Embryonic facial prominence (tissue), 1 donor: ENCODE data around the gene ANKS3.

ENCODE experiments used
- DNase-seq: peaks from one replicate; pipeline ENCODE4 v3.0.0-alpha.2; 2016; ENCODE audit errors: extremely low spot score

Gene ANKS3

DNA sequence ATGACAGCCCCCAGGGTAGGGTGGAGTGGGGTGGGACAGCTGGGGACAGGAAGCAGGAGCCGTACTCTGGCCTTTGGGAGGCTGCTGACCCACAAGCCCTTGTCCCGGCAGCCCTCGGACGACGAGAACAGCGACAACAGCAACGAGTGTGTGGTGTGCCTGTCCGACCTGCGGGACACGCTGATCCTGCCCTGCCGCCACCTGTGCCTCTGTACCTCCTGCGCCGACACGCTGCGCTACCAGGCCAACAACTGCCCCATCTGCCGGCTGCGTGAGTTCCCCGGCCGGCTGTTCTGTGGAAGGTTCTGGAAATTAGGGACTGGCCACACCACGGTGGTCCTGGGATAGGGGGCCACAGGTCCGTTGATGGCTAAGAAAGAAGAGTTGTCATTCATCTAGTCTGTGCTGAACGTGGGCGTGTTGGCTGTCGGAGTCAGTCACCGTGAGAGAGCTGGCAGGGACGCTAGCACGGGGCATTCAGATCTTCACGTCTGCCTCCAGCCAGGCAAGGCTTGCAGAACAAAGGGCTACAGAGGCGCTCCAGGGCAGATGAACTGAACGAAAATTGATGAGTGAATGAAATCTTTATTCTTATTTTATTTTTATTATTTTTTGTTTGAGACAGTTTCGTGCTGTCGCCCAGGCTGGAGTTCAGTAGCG, 60.6 kb downstream of the ANKS3 start:
- DNase-seq = no peak

DNA sequence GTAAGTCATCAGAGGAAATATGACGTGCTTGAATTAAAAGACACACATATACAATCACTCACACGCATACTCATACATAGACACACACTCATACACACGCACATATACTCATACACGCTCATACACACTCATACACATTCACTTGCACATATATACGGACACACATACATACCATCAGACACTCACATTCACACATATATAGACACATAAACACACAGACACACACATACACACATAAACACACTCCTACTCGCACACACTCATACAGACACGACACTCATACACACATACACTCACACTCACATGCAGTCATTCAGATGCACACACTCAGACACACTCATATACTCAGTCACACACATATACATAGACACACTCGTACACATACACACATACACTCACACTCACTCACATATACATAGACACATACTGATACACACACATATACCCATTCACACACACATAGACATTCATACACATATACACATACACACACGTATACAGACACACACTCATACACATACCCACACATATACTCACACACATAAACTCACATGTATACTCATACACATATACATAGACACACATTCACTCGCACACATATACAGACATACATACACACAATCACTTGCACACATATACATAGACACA, 65.6 kb downstream of the ANKS3 start:
- DNase-seq = no peak

DNA sequence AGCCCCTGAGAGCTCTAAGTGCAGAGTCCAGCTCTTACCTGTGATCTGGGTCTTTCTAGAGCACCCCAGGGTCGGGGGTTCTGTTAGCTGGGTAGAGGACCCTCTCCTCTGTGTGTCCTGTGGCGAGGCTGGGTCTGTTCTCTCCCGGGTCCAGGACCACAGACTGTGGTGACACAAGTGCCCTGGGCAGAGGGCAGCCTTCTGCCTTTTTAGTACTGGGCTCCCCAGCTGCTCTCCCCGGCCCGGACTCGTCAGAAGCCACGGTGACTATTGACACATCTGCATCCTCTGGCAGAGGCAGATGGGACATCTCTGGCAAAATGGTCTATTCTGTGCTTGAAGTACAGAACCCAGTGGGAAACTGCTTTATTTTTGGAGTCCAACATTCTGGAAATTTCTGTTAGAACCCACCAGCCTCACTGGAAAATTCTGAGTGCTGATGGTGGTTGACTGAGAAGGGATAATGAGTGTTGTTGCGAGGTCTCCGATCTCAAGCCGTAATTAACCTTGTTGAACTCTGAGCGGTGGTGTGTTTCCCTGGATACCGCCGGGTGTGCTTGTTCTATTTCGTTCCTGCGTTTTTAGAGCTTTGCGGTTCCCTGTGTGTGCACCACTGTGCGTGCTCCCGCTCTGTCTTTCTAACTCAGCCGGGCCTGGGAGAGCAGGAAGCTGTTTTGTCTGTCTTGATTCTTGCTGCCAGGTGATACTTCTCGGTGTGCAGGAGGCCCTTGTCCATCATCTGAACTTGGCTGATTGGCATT, 66.7 kb downstream of the ANKS3 start:
- DNase-seq = no peak

DNA sequence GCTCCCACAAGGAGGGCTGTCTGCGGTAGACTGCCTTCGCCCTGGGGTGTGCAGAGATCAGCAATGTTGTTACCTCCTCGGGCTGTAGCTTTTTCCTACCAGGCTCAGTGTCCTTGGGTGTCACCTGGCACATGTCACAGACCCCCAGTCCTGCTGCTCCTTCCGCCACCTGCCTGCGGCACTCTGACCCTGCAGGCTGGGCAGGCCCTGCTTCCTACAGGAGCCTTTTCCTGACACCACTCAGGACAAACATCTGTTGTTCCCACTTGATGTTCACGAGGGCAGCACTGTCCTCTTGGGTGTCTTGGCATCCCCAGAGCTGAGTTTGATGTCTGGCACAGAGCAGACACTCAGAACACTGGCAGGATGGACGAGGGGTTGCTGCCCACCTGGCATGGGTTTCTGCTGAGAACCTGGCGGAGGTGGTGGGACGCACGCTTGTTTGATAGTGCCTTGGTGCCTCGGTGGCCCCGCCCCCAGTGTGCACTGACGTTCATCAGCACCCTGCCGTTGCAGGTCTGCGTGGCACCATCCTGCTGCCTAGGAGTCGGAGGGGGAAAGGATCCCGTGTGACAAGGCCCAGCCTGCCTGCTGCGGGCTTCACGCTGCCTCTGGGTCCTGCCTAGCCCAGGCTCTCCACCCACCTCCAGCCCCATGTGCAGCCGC, 67.4 kb downstream of the ANKS3 start:
- DNase-seq = no peak

DNA sequence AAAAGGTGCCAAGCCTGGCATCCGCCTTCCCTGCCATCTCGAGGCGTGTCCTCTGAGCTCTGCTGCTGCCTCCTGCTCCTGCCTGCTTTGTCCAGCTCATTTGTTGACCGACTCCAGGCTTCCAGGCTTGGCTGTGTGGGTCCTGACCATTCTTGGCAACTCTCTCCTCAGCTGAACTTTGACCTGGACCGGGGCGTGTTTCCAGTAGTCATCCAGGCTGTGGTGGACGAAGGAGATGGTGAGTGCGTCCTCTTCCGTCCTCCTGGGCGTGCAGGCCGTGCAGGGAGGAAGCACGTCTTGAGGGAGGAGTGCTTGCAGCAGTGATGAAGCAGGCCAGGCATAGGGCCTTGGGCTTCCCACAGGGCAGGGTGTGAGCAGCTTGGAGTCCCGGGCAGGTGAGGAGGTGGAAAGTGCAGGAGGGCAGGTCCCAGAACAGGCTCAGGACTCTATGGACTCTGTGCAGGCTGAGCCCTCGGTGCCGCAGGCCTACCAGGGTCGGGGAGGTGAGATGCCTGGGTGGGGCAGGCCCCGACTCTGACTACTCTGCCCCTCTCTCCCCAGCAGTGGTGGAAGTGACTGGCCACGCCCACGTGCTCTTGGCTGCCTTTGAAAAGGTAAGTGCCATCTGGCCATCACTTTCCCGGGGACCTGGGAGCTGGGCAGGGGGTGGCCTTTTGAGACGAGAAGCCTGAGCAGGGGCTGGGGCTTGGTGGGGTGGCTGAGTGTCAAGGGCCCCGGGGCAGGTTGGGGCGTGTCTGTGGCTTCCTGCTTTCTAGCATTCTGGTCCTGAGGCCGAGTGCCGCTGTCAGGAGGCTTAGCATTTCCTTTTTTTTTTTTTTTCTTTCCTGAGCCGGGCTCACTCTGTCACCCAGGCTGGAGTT, 69.3 kb downstream of the ANKS3 start:
- DNase-seq = no peak

DNA sequence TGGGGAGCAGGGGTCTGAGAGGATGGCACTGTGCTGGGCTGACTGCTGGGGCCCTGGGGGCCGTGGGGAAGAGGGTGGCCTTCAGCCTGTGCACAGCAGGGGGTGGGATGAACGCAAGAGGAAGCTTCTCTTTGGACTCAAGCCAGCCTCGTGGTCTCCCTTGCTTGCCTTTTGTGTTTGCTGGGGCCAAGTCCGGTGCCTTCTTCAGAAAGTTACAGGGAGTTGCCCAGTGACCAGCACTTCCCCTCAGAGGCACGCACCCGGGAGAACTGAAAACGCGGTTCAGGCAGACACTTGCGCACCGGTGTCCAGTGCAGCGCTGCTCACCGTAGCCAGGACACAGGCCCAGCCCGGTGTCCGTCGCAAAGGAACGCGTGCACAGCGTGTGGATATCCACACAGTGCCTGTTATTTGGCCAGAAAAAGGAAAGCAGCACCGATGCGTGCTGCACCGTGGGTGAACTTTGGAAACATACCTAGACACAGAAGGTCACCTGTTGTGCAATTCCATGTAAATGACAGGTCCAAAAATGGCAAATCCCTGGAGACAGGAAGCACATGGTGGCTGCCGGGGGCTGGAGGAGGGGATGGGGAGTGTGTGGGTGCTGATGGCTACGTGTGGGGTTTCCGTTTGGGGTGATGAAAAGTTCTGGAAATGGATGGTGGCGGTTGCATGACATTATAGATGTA, 70.2 kb downstream of the ANKS3 start:
- no peak for DNase-seq

DNA sequence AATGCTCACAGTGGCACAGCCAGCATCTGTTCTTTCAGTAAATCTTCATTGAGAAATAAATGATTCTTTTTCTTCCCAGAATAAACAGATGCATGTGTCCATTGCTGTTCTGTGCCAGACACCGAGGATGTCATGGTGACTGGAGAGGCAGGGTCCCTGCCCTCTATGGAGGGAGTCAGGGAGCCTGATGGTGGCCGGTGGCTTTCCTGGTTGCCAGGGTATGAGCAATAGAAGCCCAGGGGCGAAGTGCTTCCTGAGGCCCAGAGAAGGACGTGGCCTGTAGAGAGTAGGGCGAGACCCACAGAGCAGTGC, 70.7 kb downstream of the ANKS3 start:
- no peak for DNase-seq

DNA sequence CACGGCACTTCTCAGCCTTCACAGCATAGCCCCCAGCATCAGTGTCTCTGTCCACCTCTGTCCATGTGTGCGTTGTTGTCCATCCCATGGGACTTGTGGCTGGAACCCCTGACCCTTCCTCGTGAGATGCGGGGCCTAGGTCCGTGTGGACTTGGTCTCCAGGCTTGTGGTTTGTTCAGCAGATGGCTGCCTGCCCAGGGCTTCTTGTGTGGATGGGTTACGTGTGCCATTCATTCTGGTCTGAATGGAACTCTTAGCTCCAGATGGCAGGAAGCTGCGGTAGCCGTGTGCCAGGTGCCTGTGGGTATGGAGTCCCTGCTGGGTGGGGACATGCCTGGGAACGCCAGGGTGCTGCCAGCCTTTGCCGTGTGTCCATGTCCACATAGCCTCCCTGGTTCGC, 72.4 kb downstream of the ANKS3 start:
- DNase-seq = no peak

DNA sequence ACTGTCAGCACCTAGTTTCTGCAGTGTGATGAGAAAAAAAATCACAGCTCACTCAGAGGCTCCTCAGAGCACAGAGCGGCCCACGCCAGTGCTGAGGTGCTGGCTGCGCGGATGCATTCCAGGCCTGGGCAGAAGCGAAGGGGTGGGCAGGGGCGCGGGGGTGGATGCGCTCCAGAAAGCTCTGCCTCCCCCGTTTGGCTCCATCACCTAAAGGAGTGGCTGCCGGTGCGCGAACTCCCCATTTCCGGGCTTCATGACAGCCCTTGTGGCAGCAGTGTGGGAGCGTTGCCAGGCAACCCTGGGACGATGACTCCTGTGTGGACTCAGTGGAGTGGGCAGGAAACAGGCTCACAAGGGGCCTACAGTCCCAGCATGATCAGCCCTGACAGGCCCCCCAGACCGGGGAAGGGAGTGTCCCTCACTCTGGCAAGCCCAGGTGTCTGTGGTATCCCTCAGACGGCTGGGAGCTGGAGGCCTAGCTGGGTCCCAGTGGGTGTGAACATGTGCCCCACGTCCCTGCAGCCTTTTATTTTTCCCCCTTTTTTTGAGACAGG, 73.5 kb downstream of the ANKS3 start:
- no peak for DNase-seq

DNA sequence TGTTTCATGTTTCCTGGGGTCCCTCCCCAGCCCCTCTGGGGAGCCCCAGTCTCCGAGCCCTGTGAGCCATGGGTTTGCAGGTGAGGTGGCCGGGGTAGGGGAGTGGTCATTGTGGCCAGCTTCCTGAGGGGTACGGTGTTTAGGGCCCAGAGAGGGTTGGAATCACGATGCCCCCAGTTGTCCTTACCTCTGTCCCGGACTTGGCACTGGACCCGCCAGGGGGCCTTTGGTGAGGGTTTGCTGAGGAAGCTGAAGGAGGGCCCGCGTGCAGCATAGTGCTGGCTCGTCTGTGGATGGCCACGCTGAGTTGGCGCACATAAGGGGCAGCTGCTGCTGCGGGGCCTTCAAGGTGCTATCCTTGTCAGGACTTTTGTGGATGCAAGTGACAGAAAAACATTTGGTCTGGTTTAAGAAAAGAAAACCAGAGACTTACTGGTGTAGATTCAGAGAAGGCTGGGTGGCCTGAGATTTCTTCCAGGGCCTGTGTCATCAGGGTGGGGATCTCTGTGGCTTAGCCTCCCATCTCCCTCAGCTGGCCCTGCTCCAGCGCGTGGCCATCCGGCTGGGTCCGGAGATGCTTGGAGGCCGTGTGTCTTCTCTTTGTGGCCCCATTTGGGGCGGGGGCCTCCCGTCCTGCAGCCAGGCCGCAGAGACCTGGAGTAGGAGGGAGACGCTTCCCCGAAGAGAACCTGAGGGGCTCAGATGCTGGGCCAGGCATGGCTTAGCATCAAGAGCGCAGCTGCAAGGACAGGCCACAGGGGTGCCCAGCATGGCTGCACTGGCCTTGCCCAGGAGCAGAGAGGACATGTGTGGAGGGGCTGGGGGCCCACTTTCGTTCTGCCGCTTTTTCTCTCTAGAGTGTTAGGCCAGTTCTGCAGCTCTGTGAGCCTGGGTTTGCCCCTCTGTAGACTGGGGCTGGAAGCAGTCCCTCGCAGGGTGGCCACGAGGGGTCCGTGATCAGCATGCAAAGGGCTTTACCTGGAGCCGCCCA, 74.4 kb downstream of the ANKS3 start:
- DNase-seq = no peak

DNA sequence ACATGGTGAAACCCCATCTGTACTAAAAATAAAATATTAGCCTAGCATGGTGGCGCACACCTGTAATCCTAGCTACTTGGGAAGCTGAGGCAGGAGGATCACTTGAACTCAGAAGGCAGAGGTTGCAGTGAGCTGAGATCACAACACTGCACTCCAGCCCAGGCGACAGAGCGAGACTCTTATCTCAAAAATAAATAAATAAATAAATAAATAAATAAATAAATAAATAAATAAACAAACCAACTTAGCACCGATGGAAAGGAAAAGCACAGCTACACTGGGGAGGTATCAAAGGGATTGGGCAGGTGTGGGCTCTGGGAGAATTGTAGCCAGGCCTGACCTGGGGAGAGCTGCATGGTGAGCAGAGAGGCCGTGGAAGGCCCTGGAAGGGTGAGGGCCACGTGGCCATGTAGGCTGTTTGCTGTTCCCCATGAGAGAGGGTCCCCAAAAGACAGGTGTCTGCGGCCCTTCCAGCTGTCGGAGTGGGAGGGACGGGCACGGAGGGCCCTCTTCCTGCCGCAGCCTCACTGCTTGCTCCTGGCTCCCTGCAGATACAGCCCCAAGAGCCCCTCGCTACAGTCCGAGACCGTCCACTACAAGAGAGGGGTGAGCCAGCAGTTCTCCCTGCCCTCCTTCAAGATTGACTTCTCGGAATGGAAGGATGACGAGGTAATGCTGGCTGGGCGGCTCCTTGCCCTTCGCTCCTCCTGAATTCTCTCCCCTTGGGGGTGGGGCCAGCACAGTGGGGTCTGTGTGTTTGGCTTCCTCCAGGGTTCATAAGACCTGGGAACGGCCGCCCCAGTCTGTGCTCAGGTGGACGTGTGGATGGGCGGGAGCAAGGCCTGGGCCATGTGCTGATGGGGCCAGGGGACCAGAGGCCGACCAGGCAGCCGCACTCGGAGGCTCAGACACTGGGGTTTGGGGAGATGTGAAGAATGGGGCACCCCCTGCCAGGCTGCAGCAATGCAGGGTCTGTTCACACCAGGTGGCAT, 77.1 kb downstream of the ANKS3 start:
- no peak for DNase-seq

DNA sequence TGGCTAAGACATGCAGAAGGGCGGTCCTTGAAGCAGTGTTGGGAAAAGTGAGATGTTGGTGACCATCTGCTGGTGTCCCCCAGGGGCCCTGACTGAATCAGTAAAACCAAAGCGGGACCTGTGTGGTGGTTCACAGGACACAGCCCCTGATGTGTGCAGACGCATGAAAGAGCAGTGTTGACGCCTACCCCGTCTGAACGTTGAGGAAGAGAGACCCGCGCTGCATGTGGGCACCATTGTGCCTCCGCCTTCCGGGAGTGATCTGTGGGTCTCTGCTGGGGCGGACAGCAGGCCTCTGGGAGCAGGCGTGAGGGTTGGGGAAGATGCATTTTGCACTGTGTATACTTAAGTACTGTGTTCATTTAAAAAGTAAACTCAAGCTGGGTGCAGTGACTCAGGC, 77.8 kb downstream of the ANKS3 start:
- no peak for DNase-seq

DNA sequence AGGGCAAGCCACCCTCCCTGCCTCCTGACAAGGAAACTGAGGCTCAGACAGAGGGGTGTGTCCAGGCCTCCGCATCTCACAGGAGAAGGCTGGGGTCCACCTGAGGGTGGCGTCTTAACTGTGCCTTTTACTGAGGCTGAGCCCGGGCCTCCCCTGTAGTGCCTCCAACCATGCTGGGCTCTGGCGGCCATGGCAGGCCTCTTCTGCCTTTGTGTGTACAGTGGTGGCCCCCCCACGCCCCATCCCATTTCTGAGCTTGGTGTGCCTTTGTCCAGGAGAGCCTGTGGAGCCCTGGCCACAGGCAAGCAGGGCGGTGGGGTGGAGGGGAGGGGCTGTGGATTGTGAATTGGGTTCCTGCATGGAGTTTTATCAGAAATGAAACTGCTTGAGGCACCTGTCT, 78.3 kb downstream of the ANKS3 start:
- no peak for DNase-seq

DNA sequence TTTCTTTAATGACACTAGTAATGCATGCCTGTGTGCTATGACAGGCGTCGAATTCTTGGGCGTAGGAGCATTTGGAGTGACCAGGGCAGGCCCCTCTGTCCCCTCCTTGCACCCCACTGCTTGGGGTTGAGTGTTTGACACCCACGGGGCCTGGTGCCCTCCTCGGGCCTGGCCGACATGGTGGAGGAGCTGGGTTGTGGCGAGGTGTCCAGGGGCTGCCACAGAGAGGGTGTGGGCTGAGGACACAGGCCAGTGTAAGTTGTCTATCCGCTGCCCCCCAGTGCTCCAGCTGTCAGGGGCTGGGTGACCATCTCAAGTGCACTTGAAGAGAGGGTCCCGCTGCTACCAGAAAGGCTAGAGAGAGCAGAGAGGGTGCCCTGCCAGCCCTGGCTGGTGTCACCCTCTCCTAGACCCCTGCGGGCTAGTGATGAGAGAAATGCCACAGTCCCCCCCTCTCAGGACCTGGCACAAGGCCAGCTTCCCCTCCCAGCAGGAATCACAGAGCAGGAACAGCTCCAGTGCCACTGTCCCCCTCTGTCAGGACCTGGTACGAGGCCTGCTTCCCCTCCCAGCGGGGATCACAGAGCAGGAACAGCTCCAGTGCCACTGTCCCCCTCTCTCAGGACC, 79.0 kb downstream of the ANKS3 start:
- no peak for DNase-seq

DNA sequence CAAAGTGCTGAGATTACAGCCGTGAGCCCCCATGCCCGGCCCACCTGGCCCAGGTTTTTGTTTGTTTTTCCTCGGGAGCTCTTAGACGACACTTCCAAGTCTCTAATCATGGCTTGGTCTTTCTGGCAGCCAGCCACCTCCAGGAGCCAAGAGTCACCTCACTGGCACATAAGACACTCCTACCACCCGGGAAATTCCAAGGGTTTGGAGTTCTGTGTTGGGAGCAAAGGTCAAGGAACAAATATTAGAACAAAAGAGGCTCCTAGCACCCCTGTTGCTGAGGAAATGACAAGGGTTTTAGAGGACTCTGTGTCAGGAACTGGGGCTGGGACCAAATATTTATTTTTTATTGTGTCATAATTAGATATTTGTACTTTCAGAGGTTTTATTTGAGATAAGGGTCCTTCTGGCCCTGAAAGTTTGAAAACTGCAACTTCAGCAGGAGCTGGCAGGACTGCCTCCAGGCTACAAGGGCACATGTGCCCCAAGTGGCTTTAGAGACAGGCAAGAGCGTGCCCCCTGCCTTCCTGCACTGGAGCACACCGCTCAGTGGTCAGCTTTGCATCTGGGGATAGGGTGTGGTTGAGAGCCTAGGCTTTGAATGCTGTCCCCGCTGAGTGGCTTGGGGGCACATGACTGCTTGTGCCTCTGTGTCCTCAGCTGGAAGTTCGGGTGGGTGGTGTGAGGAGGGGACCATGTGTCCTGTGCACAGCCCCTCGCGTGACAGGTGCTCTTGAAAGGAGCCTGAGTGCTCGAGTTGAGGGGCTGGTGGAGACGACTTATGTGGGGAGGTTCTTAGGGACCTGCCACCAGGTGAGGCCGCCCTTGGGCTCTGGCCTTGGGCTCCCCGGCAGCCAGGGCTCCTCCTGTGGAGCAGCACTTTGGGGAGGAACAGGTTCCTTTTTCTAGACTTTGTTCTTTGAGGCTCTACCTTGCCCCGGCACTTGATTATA, 79.8 kb downstream of the ANKS3 start:
- no peak for DNase-seq

DNA sequence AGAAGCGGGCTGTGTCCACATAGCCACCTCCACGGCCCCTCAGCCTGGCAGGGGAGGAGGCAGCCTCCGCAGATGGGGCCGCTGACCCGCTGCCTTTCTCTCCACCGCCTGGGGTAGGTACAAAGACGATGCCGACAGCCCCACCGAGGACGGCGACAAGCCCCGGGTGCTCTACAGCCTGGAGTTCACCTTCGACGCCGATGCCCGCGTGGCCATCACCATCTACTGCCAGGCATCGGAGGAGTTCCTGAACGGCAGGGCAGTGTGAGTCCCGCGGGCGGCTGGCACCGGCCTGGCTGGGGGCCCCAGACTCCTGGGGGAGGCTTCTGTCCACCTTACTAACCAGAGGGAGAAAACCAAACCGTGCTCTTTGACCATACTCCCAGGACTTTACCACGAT, 81.5 kb downstream of the ANKS3 start:
- no peak for DNase-seq

DNA sequence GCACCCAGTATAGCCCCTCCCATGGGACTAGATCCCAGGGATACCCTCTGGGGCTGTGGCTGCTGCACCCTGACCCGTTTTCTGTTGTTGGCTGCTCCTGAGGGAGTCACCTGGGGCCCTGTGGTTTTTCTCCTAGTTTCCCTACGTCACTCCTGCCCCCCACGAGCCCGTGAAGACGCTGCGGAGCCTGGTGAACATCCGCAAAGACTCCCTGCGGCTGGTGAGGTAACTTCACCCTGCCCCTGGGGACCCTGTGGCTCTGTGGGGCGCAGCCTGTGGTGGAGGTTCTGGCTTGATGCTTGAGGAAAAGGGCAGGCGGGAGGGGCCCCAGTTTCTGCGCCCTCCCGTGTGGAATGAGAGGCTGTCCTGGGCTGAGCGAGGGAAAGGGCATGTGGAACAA, 82.2 kb downstream of the ANKS3 start:
- no peak for DNase-seq
